Left ventricle myocardium superior (tissue), 1 donor: Measurements from ENCODE around the gene ORM2. TPM values are rescaled to one million over a fixed set of nuclear protein-coding genes. Genes with fewer than 3 reads are reported as not detected.

ENCODE experiments used
- ATAC-seq: fragments of 200-7000 bp; cut with Tn5 transposase; one replicate; pipeline ENCODE4 v1.9.1; 2020; ENCODE audit warnings: mild to moderate bottlenecking, moderate library complexity
- DNase-seq: peaks from one replicate; pipeline ENCODE4 v3.0.0-alpha.2; 2020
- intact Hi-C: fragments of 100-400 bp; cut with micrococcal nuclease; formaldehyde crosslinking; loops from one replicate; pipeline ENCODE4 v1.11.0; 2022
- total RNA-seq: library from RNA; stranded (reverse); fragmentation: NEBNext Ultra II Directional; extraction: Animal tissue kit (Norgen Biotek cat#: 25700); gene quantifications from one replicate; pipeline ENCODE4 v1.2.1, GENCODE V29; 2021
- donor health status: DM: no; HTN: yes; CAD: no; lungs with severe emphysema.

Gene ORM2
- total RNA-seq, 1 donor from 2014 or later: not detected

DNA sequence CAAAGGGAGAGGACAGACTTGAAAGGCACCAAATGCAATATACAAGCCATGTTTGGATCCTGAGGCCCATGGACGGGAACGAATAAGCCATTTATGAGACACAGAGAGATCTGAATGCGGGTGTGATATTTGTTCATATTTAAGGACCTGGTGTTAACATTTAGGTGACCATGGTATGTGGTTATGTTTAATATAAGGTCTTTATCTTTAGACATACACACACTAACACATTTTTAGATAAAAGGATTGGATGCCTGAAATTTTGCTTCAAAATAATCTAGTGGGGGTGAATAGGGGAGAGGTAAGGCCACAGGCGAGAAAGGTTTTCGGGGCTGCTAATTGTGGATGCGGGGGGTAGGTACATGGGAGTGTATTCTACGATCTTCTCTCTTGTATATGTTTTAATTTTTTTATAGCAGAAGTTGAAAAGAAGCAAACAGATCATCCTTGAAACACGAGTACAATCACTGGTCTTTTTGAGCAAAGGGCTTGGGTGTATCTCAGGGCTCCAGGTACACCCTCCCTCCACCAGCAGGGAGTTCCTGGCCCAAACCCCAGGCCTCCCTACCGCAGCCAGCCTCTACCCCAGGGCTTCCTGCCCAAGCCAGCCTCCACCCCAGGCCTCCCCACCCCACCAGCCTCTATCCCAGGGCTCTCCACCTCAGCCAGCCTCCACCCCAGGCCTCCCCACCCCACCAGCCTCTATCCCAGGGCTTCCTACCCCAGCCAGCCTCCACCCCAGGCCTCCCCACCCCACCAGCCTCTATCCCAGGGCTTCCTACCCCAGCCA lies 45.9 kb downstream of the ORM2 start:
- DNase-seq: no peak
- ATAC-seq: no peak
- intact Hi-C loops: no loop called here

DNA sequence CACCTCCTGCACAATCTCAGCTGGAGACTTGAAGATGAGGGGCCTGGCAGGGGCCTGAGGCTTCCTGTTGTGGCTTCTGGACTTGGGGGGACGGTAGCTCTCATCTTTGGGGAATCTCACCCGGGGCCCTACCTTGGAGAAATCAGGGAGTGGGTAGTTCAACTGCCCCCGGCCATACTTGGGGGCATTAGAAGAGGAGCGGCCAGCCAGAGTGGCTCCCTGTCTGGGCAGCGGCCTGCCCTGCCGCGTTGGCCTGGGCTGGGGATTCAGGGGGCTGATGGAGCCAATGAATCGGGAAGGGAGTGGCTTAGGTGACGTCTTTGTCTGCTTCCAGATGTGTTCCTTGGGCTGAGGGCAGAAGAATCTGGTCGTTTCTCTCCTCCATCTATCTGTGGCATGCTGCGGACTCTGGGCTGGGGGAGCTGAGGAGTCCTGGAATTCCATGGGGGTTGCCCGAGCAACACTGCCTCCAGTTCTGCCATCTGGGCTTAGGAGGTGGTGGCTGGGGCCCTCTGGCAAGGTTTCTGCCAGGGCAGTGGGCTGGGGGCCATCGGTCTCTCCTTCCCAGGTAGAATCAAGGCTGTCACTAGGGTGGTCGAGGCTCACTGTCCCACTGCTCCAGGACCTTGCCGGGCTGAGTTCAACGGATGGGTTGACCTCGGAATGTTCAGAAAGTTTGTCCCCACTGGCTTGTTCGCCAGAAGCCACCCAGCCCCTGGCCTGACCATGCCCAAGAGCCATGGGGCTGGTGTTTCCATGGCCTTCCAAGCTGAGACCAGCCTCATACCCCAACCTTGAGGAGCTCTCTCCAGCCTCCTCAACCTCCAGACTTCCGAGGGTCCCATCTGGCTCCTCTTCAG lies 47.1 kb downstream of the ORM2 start:
- DNase-seq (no peak), ATAC-seq (no peak)
- intact Hi-C loops: no loop called here

DNA sequence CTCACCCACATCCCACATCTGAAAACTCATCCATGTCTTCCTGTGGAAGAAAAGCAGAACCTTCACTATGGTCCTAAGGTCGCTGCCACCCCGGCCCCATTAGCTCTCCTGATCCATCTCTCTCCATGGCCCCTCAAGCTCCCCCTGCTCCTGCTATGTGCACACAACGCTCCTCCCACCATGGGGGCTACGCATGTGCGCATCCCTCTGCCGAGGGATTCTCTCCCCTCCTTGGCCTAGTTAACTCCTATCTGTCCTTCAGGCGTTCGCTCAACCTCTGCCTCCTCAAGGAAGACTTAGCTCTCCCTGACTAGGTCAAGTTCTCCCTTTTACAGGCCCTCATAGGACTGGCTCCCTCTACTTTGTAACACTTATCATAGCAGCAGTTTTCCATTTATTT lies 48.3 kb downstream of the ORM2 start:
- DNase-seq (no peak), ATAC-seq (no peak)
- intact Hi-C loops: no loop called here

DNA sequence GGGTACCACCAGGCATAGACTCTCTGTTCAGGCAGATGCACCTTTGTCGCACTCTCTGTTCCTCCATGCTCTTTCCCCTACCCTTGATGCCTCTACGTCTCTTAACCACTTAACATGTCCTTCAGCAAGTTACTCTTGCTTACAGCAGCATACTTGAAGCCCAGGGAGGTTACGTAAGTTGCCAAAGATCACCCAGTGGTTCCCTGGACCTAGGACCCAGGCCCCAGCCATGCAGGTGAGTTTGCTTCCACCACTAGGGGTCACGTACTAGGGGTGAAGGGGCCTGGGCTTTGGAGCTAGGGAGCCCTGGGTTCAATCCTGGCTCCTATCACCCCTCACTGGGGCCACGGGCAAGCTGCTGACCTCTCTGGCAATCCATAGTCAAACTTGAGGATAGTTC lies 49.2 kb downstream of the ORM2 start:
- DNase-seq: no peak
- no peak for ATAC-seq
- intact Hi-C loops: no loop called here

Other genes with a start within 250 kb of the ORM2 start
- not detected for gene KIF12, start 230.6 kb upstream of the ORM2 start, total RNA-seq
- 11.0 TPM for gene COL27A1, start 174.3 kb upstream of the ORM2 start, total RNA-seq
- gene ORM1, start 6.8 kb upstream of the ORM2 start, total RNA-seq: not detected
- 5.1 TPM for gene AKNA, start 58.1 kb downstream of the ORM2 start, total RNA-seq
- 0.57 TPM for gene WHRN, start 175.6 kb downstream of the ORM2 start, total RNA-seq